NCI-H82 treated with DMSO at 0.1 percent for 48 hours (cell line): Measurements from ENCODE around the gene SORCS2.

Experiments used
- DNase-seq: peaks from one replicate; lab custom pipeline; 2025; ENCODE audit not compliant: unreplicated experiment; lab: John Stamatoyannopoulos, UW

The SORCS2 gene

GRCh38 chr4:7652451-7652881, 460.1 kb downstream of the SORCS2 start:
- no peak for DNase-seq

GRCh38 chr4:7652906-7653305, 460.6 kb downstream of the SORCS2 start:
- DNase-seq, result no peak

GRCh38 chr4:7653510-7654369, 461.4 kb downstream of the SORCS2 start:
- DNase-seq, result no peak

GRCh38 chr4:7654550-7655445, 462.5 kb downstream of the SORCS2 start:
- no peak for DNase-seq

GRCh38 chr4:7655511-7656243, 463.3 kb downstream of the SORCS2 start:
- no peak for DNase-seq

GRCh38 chr4:7656244-7656800, 464.0 kb downstream of the SORCS2 start:
- no peak for DNase-seq

GRCh38 chr4:7657545-7658297, 465.4 kb downstream of the SORCS2 start:
- DNase-seq, result no peak

GRCh38 chr4:7658341-7659204, 466.2 kb downstream of the SORCS2 start:
- no peak for DNase-seq

GRCh38 chr4:7659429-7660175, 467.3 kb downstream of the SORCS2 start:
- DNase-seq, result no peak

- no peak for DNase-seq
These were observed 468.1 kb downstream of the SORCS2 start for GRCh38 chr4:7660176-7661039.

- DNase-seq, result no peak
These were observed 468.9 kb downstream of the SORCS2 start for GRCh38 chr4:7661066-7661748.

- DNase-seq, result no peak
These were observed 469.6 kb downstream of the SORCS2 start for GRCh38 chr4:7661846-7662506.

- no peak for DNase-seq
These were observed 470.1 kb downstream of the SORCS2 start for GRCh38 chr4:7662507-7662846.

- DNase-seq, result no peak
These were observed 470.8 kb downstream of the SORCS2 start for GRCh38 chr4:7663075-7663541.

GRCh38 chr4:7664106-7664505, 471.8 kb downstream of the SORCS2 start:
- no peak for DNase-seq

GRCh38 chr4:7665321-7665720, 473.0 kb downstream of the SORCS2 start:
- no peak for DNase-seq
